Uterus (tissue), 2 donors: ENCODE results near the gene SP8.

Source experiments
- POLR2A ChIP-seq, 2 donors: fragments of 450-650 bp; IDR thresholded peaks; one replicate each; pipeline ENCODE4 v1.6.1; 2016; ENCODE audit warnings: antibody characterized with exemption in 2 of 2, mild to moderate bottlenecking in 1 of 2, moderate library complexity in 1 of 2
- TF ChIP-seq, protein P1 (sequence below), 4 experiments: fragments of 200-600 bp in 2 of 4; fragments of 450-650 bp in 2 of 4; sonication (generic) in 2 of 4; IDR thresholded peaks; one replicate each; pipeline ENCODE4 v1.5.1; 2016 to 2019; ENCODE audit warnings: antibody characterized with exemption in 4 of 4, mild to moderate bottlenecking in 2 of 4, moderate library complexity in 1 of 4

DNA sequence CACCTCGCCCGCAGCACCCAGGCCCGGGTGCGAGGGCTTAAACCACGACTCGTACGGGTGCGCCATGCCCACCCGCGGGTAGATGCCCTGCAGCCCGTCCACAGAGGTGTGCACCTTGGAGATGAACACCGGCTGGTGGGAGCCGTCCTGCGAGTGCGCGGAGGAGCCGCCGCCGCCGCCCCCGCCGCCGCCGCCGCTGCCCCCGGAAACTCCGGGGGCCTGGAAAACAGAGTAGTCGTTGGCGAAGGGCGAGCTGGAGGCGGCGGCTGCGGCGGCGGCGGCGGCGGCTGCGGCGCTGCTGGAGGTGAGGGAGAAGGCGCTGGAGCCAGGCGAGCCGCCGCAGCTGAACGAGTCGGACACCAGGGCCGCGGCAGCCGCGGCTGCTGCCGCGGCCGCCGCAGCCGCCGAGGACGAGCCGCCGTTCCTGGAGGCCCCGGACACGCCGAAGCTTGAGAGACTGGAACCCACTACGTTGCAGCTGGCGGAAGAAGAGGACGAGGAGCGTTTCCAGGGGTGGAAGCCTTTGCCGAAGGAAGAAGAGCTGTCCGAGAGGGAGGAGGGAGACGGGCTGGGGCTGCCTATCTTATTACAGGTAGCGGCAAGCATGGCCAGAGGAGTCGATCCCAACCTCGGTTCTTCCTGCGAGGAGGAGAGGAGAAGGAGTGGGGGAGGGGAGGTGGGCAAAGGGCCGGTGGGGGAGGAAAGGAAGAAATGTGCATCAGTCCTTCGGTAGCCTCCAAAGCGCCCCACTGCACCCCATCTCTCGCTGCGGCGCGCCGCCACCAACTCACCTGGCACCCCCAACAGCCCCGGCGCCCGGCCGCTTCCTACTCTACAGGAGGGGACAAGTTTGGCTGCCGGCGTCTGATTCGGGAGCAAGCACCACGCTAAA is 1.3 kb downstream of the SP8 start:
- TF ChIP-seq POLR2A (IDR thresholded peaks at IDR 0.05): no peak
- TF ChIP-seq, protein P1, sequence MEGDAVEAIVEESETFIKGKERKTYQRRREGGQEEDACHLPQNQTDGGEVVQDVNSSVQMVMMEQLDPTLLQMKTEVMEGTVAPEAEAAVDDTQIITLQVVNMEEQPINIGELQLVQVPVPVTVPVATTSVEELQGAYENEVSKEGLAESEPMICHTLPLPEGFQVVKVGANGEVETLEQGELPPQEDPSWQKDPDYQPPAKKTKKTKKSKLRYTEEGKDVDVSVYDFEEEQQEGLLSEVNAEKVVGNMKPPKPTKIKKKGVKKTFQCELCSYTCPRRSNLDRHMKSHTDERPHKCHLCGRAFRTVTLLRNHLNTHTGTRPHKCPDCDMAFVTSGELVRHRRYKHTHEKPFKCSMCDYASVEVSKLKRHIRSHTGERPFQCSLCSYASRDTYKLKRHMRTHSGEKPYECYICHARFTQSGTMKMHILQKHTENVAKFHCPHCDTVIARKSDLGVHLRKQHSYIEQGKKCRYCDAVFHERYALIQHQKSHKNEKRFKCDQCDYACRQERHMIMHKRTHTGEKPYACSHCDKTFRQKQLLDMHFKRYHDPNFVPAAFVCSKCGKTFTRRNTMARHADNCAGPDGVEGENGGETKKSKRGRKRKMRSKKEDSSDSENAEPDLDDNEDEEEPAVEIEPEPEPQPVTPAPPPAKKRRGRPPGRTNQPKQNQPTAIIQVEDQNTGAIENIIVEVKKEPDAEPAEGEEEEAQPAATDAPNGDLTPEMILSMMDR (IDR thresholded peaks at IDR 0.05): no peak
